K562 (cell line): Measurements from ENCODE around the gene PKD1L1. TPM values are rescaled to one million over a fixed set of nuclear protein-coding genes. Genes with fewer than 3 reads are reported as not detected.

Source experiments
- ATAC-seq: fragments of 200-7000 bp; cut with Tn5 transposase; 3 replicates; pipeline ENCODE4 v1.9.1; 2020; ENCODE audit warnings: moderate library complexity
- BruUV-seq: library from RNA; stranded (reverse); fragments of 400-500 nt; replicated peaks from 2 replicates; lab custom pipeline; 2021; lab: Mats Ljungman, UMichigan
- CTCF ChIA-PET: fragments of 300-600 bp; formaldehyde crosslinking; extraction: SDS; loops from one replicate; lab custom pipeline; 2021; ENCODE audit warnings: low intra/inter-chr PET ratio; lab: Yijun Ruan, JAX
- POLR2A ChIA-PET: fragments of 300-600, 350-650 bp; sonication (Branson Sonifier 250); formaldehyde crosslinking; extraction: SDS; loops from one replicate; lab custom pipeline; 2021; ENCODE audit warnings: antibody characterized with exemption, inconsistent platforms; lab: Yijun Ruan, JAX
- DNase-seq, 4 experiments: peaks; one replicate each; pipeline versions ENCODE4 v3.0.0 to v3.0.0-alpha.2; 2011 to 2018; ENCODE audit warnings: low spot score in 3 of 4, mixed read lengths in 3 of 4; ENCODE audit errors: extremely low read depth in 1 of 4
- FAIRE-seq: peaks from 2 replicates; lab custom pipeline; 2011; peaks lifted over from hg19 to GRCh38; lab: Jason Lieb, UNC
- H2AFZ ChIP-seq: 2 replicates; pipeline ENCODE4 v1.6.0; 2011; ENCODE audit warnings: low read depth, low read length, control low read depth, inconsistent platforms
- H3K27ac ChIP-seq: fragments of 200-600 bp; 3 replicates; pipeline ENCODE4 v1.8.0; 2011; ENCODE audit warnings: low read depth, mild to moderate bottlenecking, control low read depth, inconsistent platforms, low read length, moderate library complexity, mixed read lengths; ENCODE audit errors: extremely low read depth
- H3K27me3 ChIP-seq, 2 experiments: fragments of 300-600 bp in 1 of 2; 2 replicates in 1 of 2; 3 replicates in 1 of 2; pipeline versions ENCODE4 v1.6.0 to v1.8.0; 2011; ENCODE audit warnings: inconsistent platforms in 2 of 2, low read length in 2 of 2, mild to moderate bottlenecking in 1 of 2, mixed read lengths in 1 of 2, moderate library complexity in 1 of 2; ENCODE audit not compliant: control insufficient read depth in 2 of 2, insufficient read depth in 2 of 2
- H3K36me3 ChIP-seq: fragments of 300-600 bp; 3 replicates; pipeline ENCODE4 v1.8.0; 2011; ENCODE audit warnings: mild to moderate bottlenecking, low read length, inconsistent platforms; ENCODE audit not compliant: control insufficient read depth, insufficient read depth
- H3K4me1 ChIP-seq, 2 experiments: fragments of 200-600 bp in 1 of 2; replicated peaks in 1 of 2; 2 replicates in 1 of 2; 3 replicates in 1 of 2; pipeline versions ENCODE4 v1.5.1 to v1.8.0; 2011; ENCODE audit warnings: inconsistent platforms in 2 of 2, low read length in 2 of 2, mild to moderate bottlenecking in 1 of 2, mixed read lengths in 1 of 2, moderate library complexity in 1 of 2; ENCODE audit not compliant: control insufficient read depth in 2 of 2, insufficient read depth in 2 of 2
- H3K4me2 ChIP-seq: 2 replicates; pipeline ENCODE4 v1.6.1; 2011; ENCODE audit warnings: low read length, control low read depth, inconsistent platforms, mixed read lengths; ENCODE audit not compliant: insufficient read depth
- H3K4me3 ChIP-seq: fragments of 200-600 bp; sonication (generic), shearing (Covaris generic); 2 replicates; pipeline ENCODE4 v1.5.1; 2016; ENCODE audit warnings: control low read depth, inconsistent platforms
- H3K79me2 ChIP-seq: fragments of 200-600 bp; 3 replicates; pipeline ENCODE4 v1.8.0; 2011; ENCODE audit warnings: low read length, inconsistent platforms; ENCODE audit not compliant: control insufficient read depth, insufficient read depth
- H3K9ac ChIP-seq, 2 experiments: 2 replicates each; pipeline versions ENCODE4 v1.6.0 to v1.6.1; 2011; ENCODE audit warnings: low read depth in 2 of 2, low read length in 2 of 2, control low read depth in 1 of 2, inconsistent platforms in 1 of 2, mild to moderate bottlenecking in 1 of 2, mixed read lengths in 1 of 2; ENCODE audit not compliant: insufficient read depth in 1 of 2
- H3K9me1 ChIP-seq: one replicate; pipeline ENCODE4 v1.6.0; 2011; ENCODE audit warnings: inconsistent platforms, mild to moderate bottlenecking, low read length, moderate library complexity; ENCODE audit not compliant: control insufficient read depth, insufficient read depth
- H3K9me3 ChIP-seq: replicated peaks from 2 replicates; pipeline ENCODE4 v1.5.1; 2011; ENCODE audit warnings: low read depth, low read length, inconsistent platforms; ENCODE audit not compliant: control insufficient read depth, insufficient read depth
- H4K20me1 ChIP-seq: replicated peaks from 2 replicates; pipeline ENCODE4 v1.6.1; 2011; ENCODE audit warnings: low read length, inconsistent platforms, mixed read lengths; ENCODE audit not compliant: control insufficient read depth, insufficient read depth
- ARID3B ChIP-seq: fragments of 250-450 bp; sonication (Bioruptor Pico); IDR thresholded peaks from 2 replicates; pipeline ENCODE4 v1.4.0; 2020; ENCODE audit warnings: borderline replicate concordance
- CAMTA2 ChIP-seq: fragments of 250-450 bp; sonication (Bioruptor Pico); conservative IDR thresholded peaks from 2 replicates; pipeline ENCODE4 v1.5.1; 2022
- ELK3 ChIP-seq: fragments of 450-650 bp; formaldehyde crosslinking; IDR thresholded peaks from 2 replicates; pipeline ENCODE4 v1.4.0; 2020; ENCODE audit warnings: mild to moderate bottlenecking
- HEY1 ChIP-seq: fragments of 250-450 bp; sonication (Bioruptor Pico); IDR thresholded peaks from 2 replicates; pipeline ENCODE4 v1.5.0; 2020; ENCODE audit warnings: mild to moderate bottlenecking, moderate library complexity, borderline replicate concordance
- HMGXB4 ChIP-seq: sonication (generic); formaldehyde crosslinking; IDR thresholded peaks from 2 replicates; pipeline ENCODE4 v1.8.1; 2023; ENCODE audit warnings: mild to moderate bottlenecking, missing genetic modification reagents
- JUNB ChIP-seq: fragments of 450-650 bp; formaldehyde crosslinking; conservative IDR thresholded peaks from 2 replicates; pipeline ENCODE4 v1.4.0; 2020; ENCODE audit warnings: mild to moderate bottlenecking
- MITF ChIP-seq: IDR thresholded peaks from 2 replicates; pipeline ENCODE4 v1.6.1; 2014; ENCODE audit warnings: antibody characterized with exemption
- NCOA4 ChIP-seq: fragments of 450-650 bp; IDR thresholded peaks from 2 replicates; pipeline ENCODE4 v1.6.1; 2018; ENCODE audit warnings: mild to moderate bottlenecking; ENCODE audit not compliant: partially characterized antibody
- NFIC ChIP-seq: fragments of 450-650 bp; IDR thresholded peaks from 2 replicates; pipeline ENCODE4 v1.6.1; 2017; ENCODE audit warnings: mild to moderate bottlenecking, inconsistent platforms
- NONO ChIP-seq, 2 experiments: fragments of 200-400 bp in 1 of 2; fragments of 450-650 bp in 1 of 2; formaldehyde crosslinking in 1 of 2; IDR thresholded peaks; 2 replicates each; pipeline ENCODE4 v1.6.1; 2017; ENCODE audit warnings: low read depth in 2 of 2, mild to moderate bottlenecking in 2 of 2, moderate library complexity in 2 of 2, low read length in 1 of 2
- POLR2AphosphoS5 ChIP-seq: IDR thresholded peaks from 2 replicates; pipeline ENCODE4 v1.6.1; 2011; ENCODE audit warnings: mild to moderate bottlenecking, low read depth, low read length, moderate library complexity; ENCODE audit not compliant: control insufficient read depth, insufficient read depth
- SIN3A ChIP-seq, 2 experiments: fragments of 150-350 bp in 1 of 2; IDR thresholded peaks; 2 replicates each; pipeline ENCODE4 v1.6.1; 2011 to 2016; ENCODE audit warnings: borderline replicate concordance in 2 of 2, low read depth in 2 of 2, low read length in 2 of 2, mild to moderate bottlenecking in 2 of 2, moderate library complexity in 2 of 2; ENCODE audit not compliant: control insufficient read depth in 1 of 2
- SUPT5H ChIP-seq: fragments of 450-650 bp; IDR thresholded peaks from 2 replicates; pipeline ENCODE4 v1.6.1; 2016
- ZFPM2 ChIP-seq: fragments of 250-450 bp; sonication (Bioruptor Pico); IDR thresholded peaks from 2 replicates; pipeline ENCODE4 v1.5.1; 2022; ENCODE audit warnings: mild to moderate bottlenecking
- ZNF12 ChIP-seq: sonication (generic); formaldehyde crosslinking; IDR thresholded peaks from 2 replicates; pipeline ENCODE4 v1.4.0; 2020; ENCODE audit warnings: mild to moderate bottlenecking, missing genetic modification reagents
- ZNF165 ChIP-seq: fragments of 250-450 bp; sonication (Bioruptor Pico); IDR thresholded peaks from 2 replicates; pipeline ENCODE4 v1.4.0; 2020; ENCODE audit warnings: borderline replicate concordance
- ZSCAN29 ChIP-seq: fragments of 450-650 bp; IDR thresholded peaks from 2 replicates; pipeline ENCODE4 v1.6.1; 2017
- WGBS: fragments of 100-300 bp; shearing (Covaris generic); methylation state at CpG from one replicate; pipeline ENCODE4 v1.1.6; 2016; ENCODE audit warnings: low coverage, mixed read lengths; ENCODE audit not compliant: insufficient coverage; ENCODE audit errors: missing lambda C conversion rate; 5-methylcytosine and 5-hydroxymethylcytosine counted together
- in situ Hi-C: fragments of 300-500 bp; cut with MboI; formaldehyde crosslinking; loops from 4 replicates; pipeline ENCODE4 v1.15.0; 2018; ENCODE audit warnings: inconsistent platforms, mixed read lengths
- intact Hi-C: fragments of 100-400 bp; cut with micrococcal nuclease; formaldehyde crosslinking; loops from 2 replicates; pipeline ENCODE4 v1.14.2; 2022
- polyA plus RNA-seq, 8 experiments: library from polyadenylated mRNA; depleted of rRNA in 4 of 8; stranded (reverse) in 5 of 8; unstranded in 3 of 8; fragments of >200 nt; fragmentation: Nextera tagmentation in 2 of 8; fragmentation: Illumina TruSeq in 1 of 8; extraction: Ambion mirVana in 2 of 8; extraction: Trizol in 1 of 8; gene quantifications; 2 replicates each; pipeline versions ENCODE4 v1.2.1 to v1.2.3, GENCODE V29; 2011 to 2014; ENCODE audit warnings: inconsistent platforms in 1 of 8, missing spikeins in 1 of 8
- total RNA-seq, 7 experiments: library from RNA; depleted of rRNA in 6 of 7; stranded (reverse); fragments of >200 nt in 6 of 7; fragmentation: Illumina TruSeq in 2 of 7; extraction: Trizol in 2 of 7; gene quantifications; 2 replicates each; pipeline versions ENCODE4 v1.2.1 to v1.2.3, GENCODE V29; 2011 to 2021; ENCODE audit warnings: low replicate concordance in 1 of 7

Gene PKD1L1
- total and polyA plus RNA-seq, 9 of the 15 experiments (the other 6 are each of a cell fraction or from before 2014, with no cell fraction given): 0.01 to 0.02 TPM; not detected in 7

- H3K9me3 ChIP-seq: no peaks in the 10 kb centered on the region; the same call in 1 of the 2 replicates
- H3K27ac ChIP-seq: no peak overlapping the region
- TF ChIP-seq NCOA4: no peak
- TF ChIP-seq CAMTA2: no peak
- no peak for TF ChIP-seq MITF
- TF ChIP-seq JUNB: no peak
- TF ChIP-seq NONO (IDR thresholded peaks at IDR 0.05; ENCODE audit: low read depth in 2 of 2, low read length in 1 of 2): no peak
- no peak for TF ChIP-seq ZSCAN29
- no peak for TF ChIP-seq NFIC
- TF ChIP-seq SUPT5H: no peak
- TF ChIP-seq ZNF12 (CRISPR knock-in tag): no peak
- no peak for TF ChIP-seq SIN3A (IDR thresholded peaks at IDR 0.05; ENCODE audit: borderline replicate concordance in 2 of 2, control insufficient read depth in 1 of 2, low read depth in 2 of 2, low read length in 2 of 2)
- TF ChIP-seq ARID3B (CRISPR knock-in tag): no peak
- TF ChIP-seq POLR2AphosphoS5: no peak
- TF ChIP-seq HMGXB4: no peak
- TF ChIP-seq ZNF165: no peak
- TF ChIP-seq ELK3 (CRISPR knock-in tag): no peak
- no peak for TF ChIP-seq ZFPM2 (CRISPR knock-in tag)
- no peak for TF ChIP-seq HEY1 (CRISPR knock-in tag)
- WGBS: 0% methylated on average over 10 of the region's 10 CpGs
- H4K20me1 ChIP-seq: no peaks in the 10 kb centered on the region
- H3K27me3 ChIP-seq: peaks cover 0 to 4% of the 10 kb centered on the region in 2 experiments; a peak in 1 of 5 replicates
- BruUV-seq: no TSS peak
- no peak overlapping the region for H3K9ac ChIP-seq
- no peaks in the 10 kb centered on the region for H3K4me1 ChIP-seq
- no peaks in the 10 kb centered on the region for H3K36me3 ChIP-seq
- ATAC-seq: no peak
- DNase-seq: no peak
- in situ Hi-C loops (no loop called here), intact Hi-C loops (no loop called here)
- FAIRE-seq: no peak
- H3K4me3 ChIP-seq: no peak overlapping the region
- H3K4me2 ChIP-seq: no peak overlapping the region
- ChIA-PET POLR2A (no interaction called here), CTCF (no interaction called here)
- no peaks in the 10 kb centered on the region for H3K79me2 ChIP-seq
- no peaks in the 10 kb centered on the region for H3K9me1 ChIP-seq
- no peak overlapping the region for H2AFZ ChIP-seq
These were observed 43.0 kb downstream of the PKD1L1 start for GRCh38 chr7:47905076-47905920.
